OCI-LY3 (cell line): Measurements from ENCODE around the gene CRIM1.

Experiments used
- EZH2phosphoT487 ChIP-seq: fragments of 200-600 bp; shearing (Covaris generic); IDR thresholded peaks from 2 replicates; pipeline ENCODE4 v1.6.1; 2018; ENCODE audit warnings: antibody characterized with exemption, mixed run types, low read depth
- TF ChIP-seq, protein P1 (sequence below): fragments of 200-600, 300-600 bp; sonication (generic); IDR thresholded peaks from 2 replicates; pipeline ENCODE4 v1.5.1; 2014; ENCODE audit warnings: antibody characterized with exemption, low read length, low read depth

DNA sequence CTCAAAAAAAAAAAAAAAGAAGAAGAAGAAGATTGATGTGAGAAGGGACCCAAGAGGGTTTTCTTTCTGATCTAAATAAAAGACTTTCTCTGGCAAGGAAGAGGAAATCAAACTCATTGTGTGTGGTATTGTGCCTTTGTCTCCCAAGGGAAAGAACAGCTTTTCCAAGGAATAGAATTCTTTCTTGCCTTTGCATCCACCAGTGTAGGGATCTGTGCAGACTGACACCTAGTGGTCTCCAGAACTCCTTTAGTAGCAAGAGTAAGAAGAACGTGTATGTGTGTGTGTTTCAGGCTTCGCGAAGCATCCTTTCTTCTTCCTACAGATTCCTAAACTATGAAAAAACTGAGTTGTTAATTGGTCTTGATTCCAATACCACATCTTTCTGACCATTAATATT is 33.5 kb upstream of the CRIM1 start:
- TF ChIP-seq, protein P1, sequence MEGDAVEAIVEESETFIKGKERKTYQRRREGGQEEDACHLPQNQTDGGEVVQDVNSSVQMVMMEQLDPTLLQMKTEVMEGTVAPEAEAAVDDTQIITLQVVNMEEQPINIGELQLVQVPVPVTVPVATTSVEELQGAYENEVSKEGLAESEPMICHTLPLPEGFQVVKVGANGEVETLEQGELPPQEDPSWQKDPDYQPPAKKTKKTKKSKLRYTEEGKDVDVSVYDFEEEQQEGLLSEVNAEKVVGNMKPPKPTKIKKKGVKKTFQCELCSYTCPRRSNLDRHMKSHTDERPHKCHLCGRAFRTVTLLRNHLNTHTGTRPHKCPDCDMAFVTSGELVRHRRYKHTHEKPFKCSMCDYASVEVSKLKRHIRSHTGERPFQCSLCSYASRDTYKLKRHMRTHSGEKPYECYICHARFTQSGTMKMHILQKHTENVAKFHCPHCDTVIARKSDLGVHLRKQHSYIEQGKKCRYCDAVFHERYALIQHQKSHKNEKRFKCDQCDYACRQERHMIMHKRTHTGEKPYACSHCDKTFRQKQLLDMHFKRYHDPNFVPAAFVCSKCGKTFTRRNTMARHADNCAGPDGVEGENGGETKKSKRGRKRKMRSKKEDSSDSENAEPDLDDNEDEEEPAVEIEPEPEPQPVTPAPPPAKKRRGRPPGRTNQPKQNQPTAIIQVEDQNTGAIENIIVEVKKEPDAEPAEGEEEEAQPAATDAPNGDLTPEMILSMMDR: peak; percentile 38
- TF ChIP-seq EZH2phosphoT487: no peak
